Measurements from ENCODE around the gene CCL5.
A peak's percentile ranks its signal among the peaks of the same experiment; 100 is the strongest.

Gene CCL5

GRCh38 chr17:35891269-35891668 is 11.1 kb upstream of the CCL5 start:
- DNase-seq (no peak), ATAC-seq (replicated peaks) (no peak)
- Mint-ChIP-seq H3K9me3 (no peaks in the 10 kb centered on the region), H3K4me3 (no peak overlapping the region), H3K4me1 (peaks cover 6 to 12% of the 10 kb centered on the region in 2 donors), H3K36me3 (peaks cover 0 to 2% of the 10 kb centered on the region in 2 donors), H3K27ac (no peak overlapping the region), H3K27me3 (peaks cover 3 to 4% of the 10 kb centered on the region in 2 donors)

- no peak for DNase-seq
- Mint-ChIP-seq H3K36me3 (peaks cover 0 to 2% of the 10 kb centered on the region in 2 donors), H3K27ac (no peak overlapping the region), H3K9me3 (no peaks in the 10 kb centered on the region), H3K27me3 (peaks cover 0 to under 1% of the 10 kb centered on the region in 2 donors), H3K4me3 (no peak overlapping the region), H3K4me1 (peaks cover 4 to 7% of the 10 kb centered on the region in 2 donors)
- ATAC-seq (replicated peaks), result no peak
These were observed 10.6 kb upstream of the CCL5 start for GRCh38 chr17:35890774-35891155.

GRCh38 chr17:35889818-35890773 is 9.9 kb upstream of the CCL5 start:
- H3K4me3 Mint-ChIP-seq, result no peak overlapping the region
- H3K36me3 Mint-ChIP-seq, result peaks cover 0 to 2% of the 10 kb centered on the region in 2 donors
- no peak overlapping the region for H3K27ac Mint-ChIP-seq
- H3K4me1 Mint-ChIP-seq, result peaks cover 4 to 6% of the 10 kb centered on the region in 2 donors
- no peaks in the 10 kb centered on the region for H3K9me3 Mint-ChIP-seq
- H3K27me3 Mint-ChIP-seq, result no peaks in the 10 kb centered on the region
- no peak for DNase-seq
- ATAC-seq (replicated peaks), result no peak

DNA sequence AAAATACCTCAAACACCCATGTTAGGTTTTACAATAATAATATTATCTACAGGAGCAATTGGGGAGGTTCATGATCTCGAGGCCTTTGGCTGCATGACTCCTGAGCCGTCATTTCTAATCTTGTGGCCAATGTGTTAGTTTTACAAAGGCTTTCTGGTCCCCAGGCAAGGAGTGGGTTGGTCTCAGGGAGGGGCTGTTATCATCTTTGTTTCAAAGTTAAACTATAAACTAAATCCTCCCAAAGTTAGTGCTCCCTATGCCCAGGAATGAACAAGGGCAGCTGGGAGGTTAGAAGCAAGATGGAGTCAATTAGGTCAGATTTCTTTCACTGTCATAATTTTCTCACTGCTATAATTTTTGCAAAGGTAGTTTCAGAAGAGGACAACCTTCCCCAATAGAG is 9.1 kb upstream of the CCL5 start:
- peaks cover 0 to 2% of the 10 kb centered on the region in 2 donors for H3K36me3 Mint-ChIP-seq
- H3K4me1 Mint-ChIP-seq, result peaks cover 4 to 6% of the 10 kb centered on the region in 2 donors
- H3K27me3 Mint-ChIP-seq, result no peaks in the 10 kb centered on the region
- DNase-seq, result no peak
- H3K4me3 Mint-ChIP-seq, result no peak overlapping the region
- H3K9me3 Mint-ChIP-seq, result no peaks in the 10 kb centered on the region
- no peak for ATAC-seq (replicated peaks)
- H3K27ac Mint-ChIP-seq, result no peak overlapping the region

DNA sequence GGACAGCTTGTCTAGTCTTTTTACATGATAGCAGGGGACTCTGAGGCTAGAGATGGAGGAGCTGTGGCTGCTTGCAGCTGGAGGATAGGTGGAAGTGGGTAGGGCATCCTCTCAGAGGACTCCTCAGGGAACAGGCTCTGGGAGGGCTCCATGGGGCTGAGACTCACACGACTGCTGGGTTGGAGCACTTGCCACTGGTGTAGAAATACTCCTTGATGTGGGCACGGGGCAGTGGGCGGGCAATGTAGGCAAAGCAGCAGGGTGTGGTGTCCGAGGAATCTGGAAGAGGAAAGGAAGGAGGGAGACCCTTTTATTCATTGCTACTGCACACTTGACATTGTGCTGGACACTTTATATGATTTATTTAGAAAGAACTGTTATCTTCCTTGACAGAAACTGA is 1.8 kb downstream of the CCL5 start:
- H3K36me3 Mint-ChIP-seq, result peaks cover 0 to 3% of the 10 kb centered on the region in 2 donors
- no peak overlapping the region for H3K27ac Mint-ChIP-seq
- no peak for ATAC-seq (replicated peaks)
- H3K4me1 Mint-ChIP-seq, result peaks cover 15 to 17% of the 10 kb centered on the region in 2 donors
- no peaks in the 10 kb centered on the region for H3K9me3 Mint-ChIP-seq
- no peak for DNase-seq
- no peak overlapping the region for H3K4me3 Mint-ChIP-seq
- H3K27me3 Mint-ChIP-seq, result no peaks in the 10 kb centered on the region

DNA sequence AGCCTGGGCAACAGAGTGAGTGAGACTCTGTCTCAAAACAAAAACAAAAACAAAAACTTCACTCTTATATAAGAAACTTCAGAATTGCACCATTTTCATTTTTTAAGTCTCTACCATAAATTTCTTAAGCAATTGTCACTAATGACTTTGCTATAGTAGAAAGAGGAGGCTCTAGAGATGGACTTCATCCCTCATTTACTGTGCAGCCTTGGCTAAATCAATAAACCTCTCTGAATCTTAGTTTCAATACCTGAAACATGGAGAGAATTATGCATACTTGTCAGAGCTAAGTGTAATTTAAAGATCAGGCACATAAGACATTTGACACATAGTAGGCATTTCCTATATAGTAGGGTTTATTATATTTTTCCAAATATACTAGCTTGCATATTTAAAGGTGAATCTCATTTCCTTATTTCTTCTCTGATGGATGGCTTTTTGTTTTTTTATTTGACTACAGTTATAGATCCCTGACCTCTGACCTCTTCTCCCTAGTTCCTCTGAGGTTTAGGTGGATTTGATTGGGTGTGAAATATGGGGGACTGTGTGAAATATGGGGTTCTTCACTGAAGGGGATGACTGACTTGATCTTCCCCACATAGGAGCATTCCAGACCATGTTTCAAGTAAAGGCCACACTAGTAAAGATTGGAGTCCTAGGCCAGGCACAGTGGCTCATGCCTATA is 2.7 kb downstream of the CCL5 start:
- ATAC-seq (replicated peaks) (no peak), DNase-seq (no peak)
- no peak overlapping the region for H3K4me3 Mint-ChIP-seq
- H3K4me1 Mint-ChIP-seq, result peaks cover 15 to 17% of the 10 kb centered on the region in 2 donors
- H3K27ac Mint-ChIP-seq, result no peak overlapping the region
- H3K36me3 Mint-ChIP-seq, result peaks cover 0 to 4% of the 10 kb centered on the region in 2 donors
- no peaks in the 10 kb centered on the region for H3K27me3 Mint-ChIP-seq
- H3K9me3 Mint-ChIP-seq, result no peaks in the 10 kb centered on the region

- Mint-ChIP-seq H3K27me3 (no peaks in the 10 kb centered on the region), H3K4me1 (peaks cover 15 to 17% of the 10 kb centered on the region in 2 donors), H3K36me3 (peaks cover 2 to 8% of the 10 kb centered on the region in 2 donors), H3K9me3 (no peaks in the 10 kb centered on the region), H3K4me3 (no peak overlapping the region), H3K27ac (no peak overlapping the region)
- ATAC-seq (replicated peaks) (no peak), DNase-seq (no peak)
These were observed 3.6 kb downstream of the CCL5 start for GRCh38 chr17:35876534-35876933.

DNA sequence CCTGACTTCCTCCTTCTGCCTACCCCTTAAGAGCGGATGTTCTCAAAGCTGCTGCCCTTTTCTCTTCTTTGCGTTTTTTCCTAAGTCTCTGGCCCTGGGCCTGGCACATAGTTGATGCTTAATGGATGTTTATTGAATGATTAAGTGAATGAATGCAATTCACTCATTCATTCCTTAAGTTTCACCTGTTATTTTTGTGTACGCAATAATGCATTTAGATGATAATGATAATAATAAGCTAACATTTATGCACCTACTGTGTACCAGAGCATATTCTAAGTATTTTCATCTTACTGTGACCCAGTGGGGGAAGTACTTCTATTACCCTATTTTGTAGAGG is 4.4 kb downstream of the CCL5 start:
- Mint-ChIP-seq H3K4me3 (no peak overlapping the region), H3K9me3 (no peaks in the 10 kb centered on the region), H3K36me3 (peaks cover 2 to 8% of the 10 kb centered on the region in 2 donors), H3K4me1 (peaks cover 17 to 22% of the 10 kb centered on the region in 2 donors), H3K27me3 (no peaks in the 10 kb centered on the region), H3K27ac (no peak overlapping the region)
- DNase-seq, result no peak
- no peak for ATAC-seq (replicated peaks)

GRCh38 chr17:35875072-35875799 is 4.9 kb downstream of the CCL5 start:
- Mint-ChIP-seq H3K27me3 (no peaks in the 10 kb centered on the region), H3K27ac (no peak overlapping the region), H3K9me3 (no peaks in the 10 kb centered on the region), H3K4me3 (no peak overlapping the region), H3K36me3 (peaks cover 2 to 8% of the 10 kb centered on the region in 2 donors), H3K4me1 (peaks cover 14 to 17% of the 10 kb centered on the region in 2 donors)
- ATAC-seq (replicated peaks) (no peak), DNase-seq (no peak)

- no peak for ATAC-seq (replicated peaks)
- Mint-ChIP-seq H3K9me3 (no peaks in the 10 kb centered on the region), H3K27ac (no peak overlapping the region), H3K27me3 (no peaks in the 10 kb centered on the region), H3K4me3 (no peak overlapping the region), H3K4me1 (peaks cover 5 to 8% of the 10 kb centered on the region in 2 donors), H3K36me3 (peaks cover 2 to 8% of the 10 kb centered on the region in 2 donors)
- DNase-seq, result no peak
These were observed 7.8 kb downstream of the CCL5 start for GRCh38 chr17:35872196-35872980.

GRCh38 chr17:35870906-35871819 is 9.0 kb downstream of the CCL5 start:
- Mint-ChIP-seq H3K36me3 (peaks cover 5 to 8% of the 10 kb centered on the region in 2 donors), H3K4me1 (peaks cover 5 to 8% of the 10 kb centered on the region in 2 donors), H3K9me3 (no peaks in the 10 kb centered on the region), H3K27me3 (no peaks in the 10 kb centered on the region), H3K4me3 (no peak overlapping the region), H3K27ac (no peak overlapping the region)
- ATAC-seq (replicated peaks) (peak; percentile 67 to 81), DNase-seq (no peak)

- Mint-ChIP-seq H3K9me3 (no peaks in the 10 kb centered on the region), H3K27me3 (no peaks in the 10 kb centered on the region), H3K27ac (no peak within 1 kb of the TSS), H3K4me1 (peaks cover 3 to 5% of the 10 kb centered on the region in 2 donors), H3K36me3 (peaks cover 5 to 13% of the 10 kb centered on the region in 2 donors), H3K4me3 (no peak within 1 kb of the TSS)
- DNase-seq (no peak), ATAC-seq (replicated peaks) (no peak)
These were observed 11.4 kb downstream of the CCL5 start, which contains the start of gene HEATR9 for GRCh38 chr17:35868737-35869136. TSS of gene HEATR9 (minus strand) at chr17:35868891. CDS start at chr17:35868742, 149 bp downstream.

- H3K4me1 Mint-ChIP-seq, result peaks cover 3 to 5% of the 10 kb centered on the region in 2 donors
- H3K27ac Mint-ChIP-seq, result no peak overlapping the region
- H3K27me3 Mint-ChIP-seq, result no peaks in the 10 kb centered on the region
- no peak for ATAC-seq (replicated peaks)
- H3K4me3 Mint-ChIP-seq, result no peak overlapping the region
- no peaks in the 10 kb centered on the region for H3K9me3 Mint-ChIP-seq
- peaks cover 5 to 18% of the 10 kb centered on the region in 2 donors for H3K36me3 Mint-ChIP-seq
- DNase-seq, result no peak
These were observed 12.6 kb downstream of the CCL5 start for GRCh38 chr17:35867574-35867973.
